ENCODE results near the gene FIGLA. TPM values are rescaled to one million over a fixed set of nuclear protein-coding genes. Genes with fewer than 3 reads are reported as not detected.

Gene FIGLA
- total and polyA plus RNA-seq, 3 donors from 2014 or later = 0.62 to 0.69 TPM; not detected in 1

GRCh38 chr2:70767699-70768589 lies 22.5 kb downstream of the FIGLA start, which contains the start of gene ADD2:
TSS of gene ADD2 (minus strand) at chr2:70768200. CDS start at chr2:70706408, 61,792 bp downstream.
- no peak within 1 kb of the TSS for H3K27ac ChIP-seq
- intact Hi-C loops (cut with DNase I; ENCODE audit: low total_unique reads) = no loop called here
- no peaks in the 10 kb centered on the region for H3K36me3 ChIP-seq (ENCODE audit: low read depth, missing control alignments)
- no peaks in the 10 kb centered on the region for H3K9me3 ChIP-seq
- H3K4me3 ChIP-seq = peak within 1 kb of the TSS; percentile 46 to 57
- 0 to 1% methylated on average over 1 to 61 of the region's 74 CpGs for WGBS, 2 donors
- H3K4me1 ChIP-seq = peaks cover 8% of the 10 kb centered on the region
- peak; percentile 30 for DNase-seq
- no peaks in the 10 kb centered on the region for H3K27me3 ChIP-seq
- TF ChIP-seq POLR2A (IDR thresholded peaks at IDR 0.05) (no peak), CTCF (IDR thresholded peaks at IDR 0.05) (peak in 1 of 3 experiments; percentile 24)

GRCh38 chr2:70767079-70767698 lies 23.3 kb downstream of the FIGLA start:
- no peaks in the 10 kb centered on the region for H3K36me3 ChIP-seq (ENCODE audit: low read depth, missing control alignments)
- H3K4me1 ChIP-seq = peaks cover 8% of the 10 kb centered on the region
- WGBS, 2 donors = 1 to 3% methylated on average over 38 of the region's 51 CpGs
- no peak overlapping the region for H3K27ac ChIP-seq
- DNase-seq = no peak
- intact Hi-C loops (cut with DNase I; ENCODE audit: low total_unique reads) = no loop called here
- H3K9me3 ChIP-seq = no peaks in the 10 kb centered on the region
- H3K4me3 ChIP-seq = peak overlapping the region; percentile 46 to 57
- TF ChIP-seq POLR2A (IDR thresholded peaks at IDR 0.05) = no peak
- TF ChIP-seq CTCF (IDR thresholded peaks at IDR 0.05) = no peak
- H3K27me3 ChIP-seq = no peaks in the 10 kb centered on the region

DNA sequence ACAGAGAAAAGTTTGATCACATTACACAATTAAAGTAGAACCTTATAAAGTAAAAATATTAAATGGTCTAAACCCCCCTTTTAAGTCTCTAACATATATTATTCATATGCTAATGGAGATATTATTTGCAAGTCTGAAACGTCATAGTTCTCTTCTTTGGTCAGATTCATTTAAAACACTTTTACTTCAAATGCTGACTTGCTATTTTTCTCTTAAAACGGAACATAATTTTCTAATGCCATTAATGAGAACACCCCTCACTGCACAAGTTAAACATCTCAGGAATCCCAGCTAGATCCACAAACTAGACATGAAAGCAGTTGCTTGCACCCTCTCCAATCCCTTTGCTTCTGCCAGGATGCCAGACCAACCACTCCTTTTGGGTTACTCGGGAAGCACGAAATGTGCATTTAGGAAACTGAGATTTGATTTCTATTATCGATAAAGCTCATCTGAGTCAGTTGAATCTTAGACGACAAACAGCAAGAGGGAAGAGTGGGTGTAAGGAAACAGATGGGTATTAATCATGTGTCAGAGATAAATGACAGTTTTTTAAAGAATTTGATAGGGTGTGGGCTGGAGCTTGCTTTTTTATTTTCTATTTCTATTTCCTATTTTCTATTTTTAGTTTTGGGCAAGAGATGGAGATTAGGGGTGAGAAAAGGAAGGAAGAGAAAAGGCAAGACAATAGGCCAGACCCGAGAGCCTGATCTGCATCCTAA lies 23.9 kb downstream of the FIGLA start:
- no peaks in the 10 kb centered on the region for H3K9me3 ChIP-seq
- H3K4me3 ChIP-seq = peak overlapping the region in 1 of 2 donors; percentile 57
- peaks cover 8% of the 10 kb centered on the region for H3K4me1 ChIP-seq
- no peaks in the 10 kb centered on the region for H3K27me3 ChIP-seq
- H3K27ac ChIP-seq = no peak overlapping the region
- DNase-seq = no peak
- no peak for TF ChIP-seq POLR2A (IDR thresholded peaks at IDR 0.05)
- intact Hi-C loops (cut with DNase I; ENCODE audit: low total_unique reads) = no loop called here
- 16 to 20% methylated on average over 7 of the region's 7 CpGs for WGBS, 2 donors
- H3K36me3 ChIP-seq (ENCODE audit: low read depth, missing control alignments) = no peaks in the 10 kb centered on the region

DNA sequence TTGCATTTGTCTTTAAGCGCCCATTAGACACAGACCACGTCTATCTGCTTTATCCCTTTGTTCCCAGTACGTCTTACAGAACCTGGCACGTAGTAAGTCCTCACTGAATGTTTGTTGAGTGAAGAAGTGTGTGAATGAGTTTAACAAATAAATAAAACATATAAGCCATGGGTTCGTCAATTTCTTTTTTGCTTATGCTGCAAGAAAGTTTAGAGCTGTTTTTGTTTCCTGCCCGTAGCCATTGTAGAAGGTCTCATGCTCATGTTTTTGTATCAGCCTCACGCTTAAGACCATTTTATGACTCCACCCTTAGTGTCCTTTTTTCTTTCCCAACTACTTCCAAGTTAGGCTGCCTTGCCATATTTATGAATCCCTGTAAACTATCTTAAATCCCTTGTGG lies 24.9 kb downstream of the FIGLA start:
- intact Hi-C loops (cut with DNase I; ENCODE audit: low total_unique reads) = no loop called here
- H3K36me3 ChIP-seq (ENCODE audit: low read depth, missing control alignments) = no peaks in the 10 kb centered on the region
- no peak for DNase-seq
- whole genome bisulfite sequencing, 2 donors = 91 to 93% methylated on average over 7 of the region's 7 CpGs
- no peaks in the 10 kb centered on the region for H3K9me3 ChIP-seq
- H3K4me3 ChIP-seq = no peak overlapping the region
- peaks cover 8% of the 10 kb centered on the region for H3K4me1 ChIP-seq
- H3K27me3 ChIP-seq = no peaks in the 10 kb centered on the region
- H3K27ac ChIP-seq = no peak overlapping the region
- TF ChIP-seq CTCF (IDR thresholded peaks at IDR 0.05) (no peak), POLR2A (IDR thresholded peaks at IDR 0.05) (no peak)

GRCh38 chr2:70759446-70759845 lies 31.0 kb downstream of the FIGLA start:
- no peak for DNase-seq
- TF ChIP-seq POLR2A (IDR thresholded peaks at IDR 0.05) (no peak), CTCF (IDR thresholded peaks at IDR 0.05) (no peak)
- Histone ChIP-seq H3K27me3 (no peaks in the 10 kb centered on the region), H3K4me1 (no peaks in the 10 kb centered on the region), H3K4me3 (no peak overlapping the region), H3K36me3 (ENCODE audit: low read depth, missing control alignments) (no peaks in the 10 kb centered on the region), H3K27ac (no peak overlapping the region), H3K9me3 (no peaks in the 10 kb centered on the region)
- intact Hi-C loops (cut with DNase I; ENCODE audit: low total_unique reads) = no loop called here
- 75 to 81% methylated on average over 1 of the region's 1 CpG for WGBS, 2 donors

Measured in testis (tissue), 3 donors.